Psoas muscle (tissue), 8 donors: Measurements from ENCODE around the gene PPP2R2C. TPM values are rescaled to one million over a fixed set of nuclear protein-coding genes. Genes with fewer than 3 reads are reported as not detected.

ENCODE experiments used
- ATAC-seq, 4 donors: fragments of 200-7000 bp; cut with Tn5 transposase; one replicate each; pipeline ENCODE4 v1.9.1; 2020; ENCODE audit warnings: moderate library complexity in 3 of 4, mild to moderate bottlenecking in 2 of 4
- DNase-seq, 2 donors: peaks; one replicate each; pipeline ENCODE4 v3.0.0-alpha.2; 2020
- H3K27ac ChIP-seq: fragments of 200-600 bp; one replicate; pipeline ENCODE4 v1.8.0; 2022
- H3K27me3 ChIP-seq, 3 donors: fragments of 200-600 bp in 1 of 3; one replicate each; pipeline versions ENCODE4 v1.6.1 to v1.8.0; 2013 to 2022; ENCODE audit warnings: low read length in 2 of 3, mild to moderate bottlenecking in 2 of 3, moderate library complexity in 1 of 3; ENCODE audit not compliant: insufficient read depth in 3 of 3
- H3K36me3 ChIP-seq, 2 donors: fragments of 200-600 bp in 1 of 2; one replicate each; pipeline versions ENCODE4 v1.6.1 to v1.8.0; 2013 to 2022; ENCODE audit warnings: low read depth in 1 of 2, mild to moderate bottlenecking in 1 of 2, moderate library complexity in 1 of 2; ENCODE audit not compliant: insufficient read depth in 1 of 2
- H3K4me1 ChIP-seq: fragments of 200-600 bp; one replicate; pipeline ENCODE4 v1.8.0; 2022
- H3K4me3 ChIP-seq: fragments of 200-600 bp; one replicate; pipeline ENCODE4 v1.8.0; 2022; ENCODE audit warnings: mild to moderate bottlenecking
- H3K9me3 ChIP-seq: fragments of 200-600 bp; one replicate; pipeline ENCODE4 v1.8.0; 2022
- CTCF ChIP-seq: fragments of 200-600 bp; IDR thresholded peaks from one replicate; pipeline ENCODE4 v1.8.0; 2022; ENCODE audit warnings: antibody characterized with exemption
- WGBS, 3 donors: extraction: QIAGEN DNeasy Blood & Tissue Kit; methylation state at CpG; one replicate each; pipeline versions ENCODE4 v1.1.6 to v1.1.7; 2013; 5-methylcytosine and 5-hydroxymethylcytosine counted together
- intact Hi-C, 2 donors: fragments of 100-400 bp; cut with DNase I; formaldehyde crosslinking; loops; one replicate each; pipeline versions ENCODE4 v1.11.0 to v1.14.2; 2022
- polyA plus RNA-seq, 3 donors: library from polyadenylated mRNA; stranded (reverse); fragments of 200-250 nt; gene quantifications; one replicate each; pipeline ENCODE4 v1.2.3, GENCODE V29; 2013
- total RNA-seq, 4 donors: library from RNA; stranded (reverse); fragmentation: NEBNext Ultra II Directional in 2 of 4; extraction: Animal tissue kit (Norgen Biotek cat#: 25700) in 2 of 4; gene quantifications; one replicate each; pipeline versions ENCODE4 v1.2.1 to v1.2.4, GENCODE V29; 2021 to 2023
- donor health status: healthy with polysubstance abuse.
- donor health status: DM: no; HTN: no; CAD: no; lungs with moderate emphysema.
- donor health status: Bipolar disorder and iron deficiency.
- donor health status: healthy.
- donor health status: DM: yes; HTN: yes; CAD: no.
- donor health status: DM: no; HTN: no; CAD: no.
- donor health status: DM: no; HTN: no; CAD: no.
- donor health status: DM: yes; HTN: yes; CAD: no.

PPP2R2C gene
- total and polyA plus RNA-seq, 7 donors = 0.08 to 3.2 (median 1.2) TPM

- Histone ChIP-seq H3K4me1 (peaks cover 4% of the 10 kb centered on the region), H3K27me3 (no peaks in the 10 kb centered on the region), H3K9me3 (no peaks in the 10 kb centered on the region), H3K36me3 (peaks cover 0 to 16% of the 10 kb centered on the region in 2 donors), H3K4me3 (no peak overlapping the region), H3K27ac (no peak overlapping the region)
- peak in 1 of 4 donors; percentile 42 for ATAC-seq
- WGBS, 3 donors = 77 to 82% (median 80%) methylated on average over 23 to 24 of the region's 24 CpGs
- DNase-seq = no peak
- intact Hi-C loops = no loop called here
- TF ChIP-seq CTCF = no peak
Observed at GRCh38 chr4:6277139-6277802, 195.1 kb downstream of the PPP2R2C start.

GRCh38 chr4:6275898-6276806, 196.3 kb downstream of the PPP2R2C start:
- Histone ChIP-seq H3K4me1 (peaks cover 15% of the 10 kb centered on the region), H3K27me3 (no peaks in the 10 kb centered on the region), H3K4me3 (no peak overlapping the region), H3K36me3 (peaks cover 0 to 16% of the 10 kb centered on the region in 2 donors), H3K9me3 (no peaks in the 10 kb centered on the region), H3K27ac (no peak overlapping the region)
- 69 to 77% (median 73%) methylated on average over 22 of the region's 22 CpGs for WGBS, 3 donors
- ATAC-seq (no peak), DNase-seq (no peak)
- intact Hi-C loops = no loop called here
- TF ChIP-seq CTCF = no peak

- no peak for TF ChIP-seq CTCF
- intact Hi-C loops = no loop called here
- DNase-seq (no peak), ATAC-seq (no peak)
- Histone ChIP-seq H3K4me1 (peaks cover 20% of the 10 kb centered on the region), H3K9me3 (no peaks in the 10 kb centered on the region), H3K27ac (no peak overlapping the region), H3K4me3 (no peak overlapping the region), H3K36me3 (peaks cover 0 to 16% of the 10 kb centered on the region in 2 donors), H3K27me3 (no peaks in the 10 kb centered on the region)
- WGBS, 3 donors = 82 to 87% (median 84%) methylated on average over 10 of the region's 10 CpGs
Observed at GRCh38 chr4:6275351-6275750, 197.1 kb downstream of the PPP2R2C start.

- no peaks in the 10 kb centered on the region for H3K9me3 ChIP-seq
- peaks cover 0 to 5% of the 10 kb centered on the region in 2 donors for H3K36me3 ChIP-seq
- intact Hi-C loops = no loop called here
- TF ChIP-seq CTCF = no peak
- DNase-seq (no peak), ATAC-seq (no peak)
- no peak overlapping the region for H3K27ac ChIP-seq
- no peaks in the 10 kb centered on the region for H3K27me3 ChIP-seq
- 42 to 51% (median 45%) methylated on average over 1 of the region's 1 CpG for WGBS, 3 donors
- H3K4me1 ChIP-seq = peaks cover 20% of the 10 kb centered on the region
- no peak overlapping the region for H3K4me3 ChIP-seq
Observed at GRCh38 chr4:6273661-6273990, 198.8 kb downstream of the PPP2R2C start.
